ENCODE results near the gene SLC25A51.

- TF ChIP-seq, protein P1, sequence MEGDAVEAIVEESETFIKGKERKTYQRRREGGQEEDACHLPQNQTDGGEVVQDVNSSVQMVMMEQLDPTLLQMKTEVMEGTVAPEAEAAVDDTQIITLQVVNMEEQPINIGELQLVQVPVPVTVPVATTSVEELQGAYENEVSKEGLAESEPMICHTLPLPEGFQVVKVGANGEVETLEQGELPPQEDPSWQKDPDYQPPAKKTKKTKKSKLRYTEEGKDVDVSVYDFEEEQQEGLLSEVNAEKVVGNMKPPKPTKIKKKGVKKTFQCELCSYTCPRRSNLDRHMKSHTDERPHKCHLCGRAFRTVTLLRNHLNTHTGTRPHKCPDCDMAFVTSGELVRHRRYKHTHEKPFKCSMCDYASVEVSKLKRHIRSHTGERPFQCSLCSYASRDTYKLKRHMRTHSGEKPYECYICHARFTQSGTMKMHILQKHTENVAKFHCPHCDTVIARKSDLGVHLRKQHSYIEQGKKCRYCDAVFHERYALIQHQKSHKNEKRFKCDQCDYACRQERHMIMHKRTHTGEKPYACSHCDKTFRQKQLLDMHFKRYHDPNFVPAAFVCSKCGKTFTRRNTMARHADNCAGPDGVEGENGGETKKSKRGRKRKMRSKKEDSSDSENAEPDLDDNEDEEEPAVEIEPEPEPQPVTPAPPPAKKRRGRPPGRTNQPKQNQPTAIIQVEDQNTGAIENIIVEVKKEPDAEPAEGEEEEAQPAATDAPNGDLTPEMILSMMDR (IDR thresholded peaks at IDR 0.05), result no peak
- TF ChIP-seq POLR2A (IDR thresholded peaks at IDR 0.05), result no peak
- TF ChIP-seq POLR2AphosphoS5 (IDR thresholded peaks at IDR 0.05), result no peak
Observed at GRCh38 chr9:37904445-37905130, 661 bp upstream of the SLC25A51 start.
